Smooth muscle cell (in vitro differentiated cells): ENCODE data around the gene RBPJ. TPM values are rescaled to one million over a fixed set of nuclear protein-coding genes. Genes with fewer than 3 reads are reported as not detected.

Source experiments
- DNase-seq: peaks from one replicate; lab custom pipeline; 2025; ENCODE audit not compliant: unreplicated experiment; lab: John Stamatoyannopoulos, UW
- H2AFZ ChIP-seq: fragments of 200-600 bp; sonication (generic); 2 replicates; pipeline ENCODE4 v1.6.0; 2016; ENCODE audit warnings: antibody characterized with exemption, low read depth, mild to moderate bottlenecking
- H3F3A ChIP-seq: fragments of 200-600 bp; sonication (generic); 2 replicates; pipeline ENCODE4 v1.6.0; 2017; ENCODE audit warnings: antibody characterized with exemption, low read depth
- H3K27ac ChIP-seq: fragments of 200-600 bp; sonication (generic); 2 replicates; pipeline ENCODE4 v1.5.1; 2016; ENCODE audit warnings: low read depth, mild to moderate bottlenecking
- H3K27me3 ChIP-seq: fragments of 200-600 bp; sonication (generic); 2 replicates; pipeline ENCODE4 v1.6.1; 2016; ENCODE audit warnings: low read depth, mild to moderate bottlenecking
- H3K36me3 ChIP-seq: fragments of 200-600 bp; sonication (generic); 2 replicates; pipeline ENCODE4 v1.5.1; 2016; ENCODE audit warnings: low read depth
- H3K4me1 ChIP-seq: fragments of 200-600 bp; sonication (generic); 2 replicates; pipeline ENCODE4 v1.5.1; 2016; ENCODE audit warnings: low read depth
- H3K4me2 ChIP-seq: fragments of 200-600 bp; sonication (generic); 2 replicates; pipeline ENCODE4 v1.6.0; 2016; ENCODE audit warnings: mild to moderate bottlenecking
- H3K4me3 ChIP-seq: fragments of 200-600 bp; sonication (generic); 2 replicates; pipeline ENCODE4 v1.5.1; 2016; ENCODE audit warnings: mild to moderate bottlenecking
- H3K79me2 ChIP-seq: fragments of 200-600 bp; sonication (generic); 2 replicates; pipeline ENCODE4 v1.6.0; 2016; ENCODE audit warnings: low read depth, mild to moderate bottlenecking
- H3K9ac ChIP-seq: fragments of 200-600 bp; sonication (generic); 2 replicates; pipeline ENCODE4 v1.6.0; 2016; ENCODE audit warnings: low read depth
- H3K9me3 ChIP-seq: fragments of 200-600 bp; sonication (generic); replicated peaks from 2 replicates; pipeline ENCODE4 v1.5.1; 2016; ENCODE audit warnings: low read depth
- H4K20me1 ChIP-seq: fragments of 200-600 bp; sonication (generic); 2 replicates; pipeline ENCODE4 v1.6.0; 2016; ENCODE audit warnings: low read depth
- CTCF ChIP-seq: fragments of 200-600 bp; sonication (generic); IDR thresholded peaks from 2 replicates; pipeline ENCODE4 v1.5.1; 2017; ENCODE audit warnings: borderline replicate concordance, mild to moderate bottlenecking, antibody characterized with exemption; ENCODE audit not compliant: insufficient read depth, poor library complexity, severe bottlenecking
- WGBS: methylation state at CpG from one replicate; pipeline ENCODE4 v1.1.7; 2016; ENCODE audit warnings: low lambda C conversion rate; 5-methylcytosine and 5-hydroxymethylcytosine counted together
- polyA plus RNA-seq: library from polyadenylated mRNA; unstranded; fragments of >200 nt; fragmentation: Nextera tagmentation; extraction: Ambion mirVana; gene quantifications from 2 replicates; pipeline ENCODE4 v1.2.1, GENCODE V29; 2016
- total RNA-seq: library from RNA; depleted of rRNA; stranded (reverse); fragments of >200 nt; gene quantifications from 2 replicates; pipeline ENCODE4 v1.2.3, GENCODE V29; 2014

The RBPJ gene
- total and polyA plus RNA-seq, 2 experiments from 2014 or later: 96.9 to 137 TPM

- no peak for DNase-seq
- Histone ChIP-seq H3K4me1 (no peaks in the 10 kb centered on the region), H3K27ac (no peak overlapping the region), H3K79me2 (no peaks in the 10 kb centered on the region), H3F3A (no peaks in the 10 kb centered on the region), H3K4me3 (no peak overlapping the region), H2AFZ (no peak overlapping the region), H3K9ac (no peak overlapping the region), H3K9me3 (no peaks in the 10 kb centered on the region), H3K36me3 (no peaks in the 10 kb centered on the region), H3K27me3 (peaks cover 4% of the 10 kb centered on the region), H3K4me2 (no peak overlapping the region), H4K20me1 (no peaks in the 10 kb centered on the region)
- no peak for TF ChIP-seq CTCF
- 70% methylated on average over 4 of the region's 4 CpGs for WGBS
These were observed 148.2 kb downstream of the RBPJ start for GRCh38 chr4:26468977-26469376.

GRCh38 chr4:26471890-26472289, 151.1 kb downstream of the RBPJ start:
- DNase-seq: no peak
- no peak overlapping the region for H3K9ac ChIP-seq
- no peak overlapping the region for H3K4me2 ChIP-seq
- no peak overlapping the region for H2AFZ ChIP-seq
- H3K9me3 ChIP-seq: no peaks in the 10 kb centered on the region
- 81% methylated on average over 1 of the region's 1 CpG for WGBS
- H3K27ac ChIP-seq: no peak overlapping the region
- H3F3A ChIP-seq: no peaks in the 10 kb centered on the region
- peaks cover 4% of the 10 kb centered on the region for H3K27me3 ChIP-seq
- no peaks in the 10 kb centered on the region for H3K79me2 ChIP-seq
- no peak overlapping the region for H3K4me3 ChIP-seq
- H3K4me1 ChIP-seq: no peaks in the 10 kb centered on the region
- TF ChIP-seq CTCF: no peak
- no peaks in the 10 kb centered on the region for H3K36me3 ChIP-seq
- H4K20me1 ChIP-seq: no peaks in the 10 kb centered on the region

- Histone ChIP-seq H3K4me3 (no peak overlapping the region), H4K20me1 (no peaks in the 10 kb centered on the region), H3K9me3 (no peaks in the 10 kb centered on the region), H2AFZ (no peak overlapping the region), H3K4me2 (no peak overlapping the region), H3K36me3 (no peaks in the 10 kb centered on the region), H3F3A (no peaks in the 10 kb centered on the region), H3K79me2 (no peaks in the 10 kb centered on the region), H3K27ac (no peak overlapping the region), H3K9ac (no peak overlapping the region), H3K4me1 (no peaks in the 10 kb centered on the region), H3K27me3 (peaks cover 4% of the 10 kb centered on the region)
- 81% methylated on average over 8 of the region's 8 CpGs for WGBS
- no peak for TF ChIP-seq CTCF
- no peak for DNase-seq
These were observed 153.1 kb downstream of the RBPJ start for GRCh38 chr4:26473893-26474292.

- Histone ChIP-seq H3K27me3 (peaks cover 4% of the 10 kb centered on the region), H3K9me3 (no peaks in the 10 kb centered on the region), H2AFZ (no peak overlapping the region), H3K27ac (no peak overlapping the region), H3K4me1 (no peaks in the 10 kb centered on the region), H3K4me3 (no peak overlapping the region), H3F3A (no peaks in the 10 kb centered on the region), H4K20me1 (no peaks in the 10 kb centered on the region), H3K36me3 (no peaks in the 10 kb centered on the region), H3K4me2 (no peak overlapping the region), H3K9ac (no peak overlapping the region), H3K79me2 (no peaks in the 10 kb centered on the region)
- no peak for TF ChIP-seq CTCF
- 25% methylated on average over 3 of the region's 3 CpGs for WGBS
- no peak for DNase-seq
These were observed 153.7 kb downstream of the RBPJ start for GRCh38 chr4:26474551-26474950.
